GM12892 (cell line): ENCODE data around the gene PSRC1.

Source experiments
- POLR2A ChIP-seq: IDR thresholded peaks from 2 replicates; pipeline ENCODE4 v1.6.1; 2011; ENCODE audit warnings: low read depth, low read length, control low read depth
- POLR2AphosphoS5 ChIP-seq: IDR thresholded peaks from 2 replicates; pipeline ENCODE4 v1.6.1; 2011; ENCODE audit warnings: low read depth, low read length, control low read depth
- TAF1 ChIP-seq: IDR thresholded peaks from 2 replicates; pipeline ENCODE4 v1.6.1; 2011; ENCODE audit warnings: low read depth, mild to moderate bottlenecking, control low read depth, low read length, borderline replicate concordance

- TF ChIP-seq POLR2A (no peak), POLR2AphosphoS5 (no peak), TAF1 (no peak)
These were observed 8.1 kb upstream of the PSRC1 start for GRCh38 chr1:109290998-109291397.
